ENCODE data around the gene TEAD1. TPM values are rescaled to one million over a fixed set of nuclear protein-coding genes. Genes with fewer than 3 reads are reported as not detected.
A peak's percentile ranks its signal among the peaks of the same experiment; 100 is the strongest.

TEAD1 gene
- total RNA-seq = 100 to 1,000 TPM in 2 of 4 donors, 10 to 100 TPM in 2; 38.8 to 110 (median 75.3) TPM

GRCh38 chr11:12673924-12674570 lies at the start of gene TEAD1:
Gene TEAD1, plus strand, starts transcription at chr11:12674421.
- Histone ChIP-seq H3K9me3 (no peaks in the 10 kb centered on the region), H3K27me3 (no peaks in the 10 kb centered on the region), H3K36me3 (no peaks in the 10 kb centered on the region), H3K4me3 (peak within 1 kb of the TSS; percentile 61 to 96), H3K4me1 (peaks cover under 1 to 4% of the 10 kb centered on the region in 2 donors), H3K27ac (peak within 1 kb of the TSS; percentile 96 to 100)
- peak; percentile 68 to 88 for TF ChIP-seq POLR2A (IDR thresholded peaks at IDR 0.05)
- TF ChIP-seq CTCF (IDR thresholded peaks at IDR 0.05) = peak in 2 of 4 experiments; percentile 20 to 21
- intact Hi-C loops (cut with DNase I; ENCODE audit: low total_unique reads) = loop anchor here (10.0 kb wide), 1 partner anchor 211 kb away; no protein-coding TSS in a partner anchor
- DNase-seq = peak; percentile 95 to 99

DNA sequence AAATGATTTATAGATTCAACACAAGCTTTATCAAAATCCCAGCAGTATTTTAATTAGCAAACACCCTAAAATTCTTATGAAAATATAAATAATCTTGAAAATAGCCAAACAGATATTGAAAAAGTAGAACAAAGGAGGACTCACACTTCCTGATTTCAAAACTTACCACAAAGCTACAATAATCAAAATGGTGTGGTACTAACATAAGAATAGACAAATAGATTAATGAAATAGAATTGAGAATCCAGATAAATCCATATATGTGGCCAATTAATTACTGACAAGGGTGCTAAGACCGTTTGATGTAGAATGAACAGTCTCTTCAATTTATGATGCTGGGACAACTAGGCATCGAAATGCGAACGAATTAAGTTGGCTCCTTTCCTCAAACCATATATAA lies 49.6 kb upstream of the TEAD1 start:
- H3K27me3 ChIP-seq = no peaks in the 10 kb centered on the region
- no peak overlapping the region for H3K4me3 ChIP-seq
- intact Hi-C loops (cut with DNase I; ENCODE audit: low total_unique reads) = no loop called here
- no peak for TF ChIP-seq POLR2A (IDR thresholded peaks at IDR 0.05)
- no peak for TF ChIP-seq CTCF (IDR thresholded peaks at IDR 0.05)
- H3K36me3 ChIP-seq = no peaks in the 10 kb centered on the region
- DNase-seq = no peak
- H3K27ac ChIP-seq = no peak overlapping the region
- H3K4me1 ChIP-seq = no peaks in the 10 kb centered on the region
- H3K9me3 ChIP-seq = peaks cover 0 to 12% of the 10 kb centered on the region in 2 donors

GRCh38 chr11:12625438-12626071 lies 48.7 kb upstream of the TEAD1 start:
- no peaks in the 10 kb centered on the region for H3K27me3 ChIP-seq
- H3K27ac ChIP-seq = no peak overlapping the region
- DNase-seq = no peak
- no peaks in the 10 kb centered on the region for H3K4me1 ChIP-seq
- peaks cover 0 to 12% of the 10 kb centered on the region in 2 donors for H3K9me3 ChIP-seq
- TF ChIP-seq CTCF (IDR thresholded peaks at IDR 0.05) (no peak), POLR2A (IDR thresholded peaks at IDR 0.05) (no peak)
- H3K36me3 ChIP-seq = no peaks in the 10 kb centered on the region
- no peak overlapping the region for H3K4me3 ChIP-seq
- intact Hi-C loops (cut with DNase I; ENCODE audit: low total_unique reads) = no loop called here

DNA sequence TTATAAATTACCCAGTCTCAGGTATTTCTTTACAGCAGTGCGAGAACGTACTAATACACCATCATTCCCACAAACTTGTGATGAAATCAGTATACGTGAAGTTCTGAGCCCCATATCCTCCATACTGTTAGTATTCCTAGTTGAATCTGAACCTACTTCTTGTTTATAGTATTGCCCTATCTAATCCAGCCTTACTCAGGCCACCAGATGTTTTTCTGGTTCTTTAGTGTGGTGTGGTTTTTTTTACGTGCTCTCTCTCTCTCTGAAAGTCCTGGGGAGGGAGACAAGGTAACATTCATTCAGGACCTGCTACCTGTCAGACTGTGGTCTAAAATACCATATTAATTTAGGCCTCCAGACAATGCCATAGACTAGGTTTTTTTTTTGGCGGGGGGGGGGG lies 47.6 kb upstream of the TEAD1 start:
- TF ChIP-seq POLR2A (IDR thresholded peaks at IDR 0.05) (no peak), CTCF (IDR thresholded peaks at IDR 0.05) (no peak)
- no peaks in the 10 kb centered on the region for H3K27me3 ChIP-seq
- no peak overlapping the region for H3K4me3 ChIP-seq
- no peaks in the 10 kb centered on the region for H3K4me1 ChIP-seq
- peaks cover 0 to 12% of the 10 kb centered on the region in 2 donors for H3K9me3 ChIP-seq
- intact Hi-C loops (cut with DNase I; ENCODE audit: low total_unique reads) = no loop called here
- H3K36me3 ChIP-seq = no peaks in the 10 kb centered on the region
- no peak for DNase-seq
- no peak overlapping the region for H3K27ac ChIP-seq

GRCh38 chr11:12628314-12628713 lies 45.9 kb upstream of the TEAD1 start:
- Histone ChIP-seq H3K4me1 (no peaks in the 10 kb centered on the region), H3K27ac (no peak overlapping the region), H3K36me3 (no peaks in the 10 kb centered on the region), H3K4me3 (no peak overlapping the region), H3K9me3 (peaks cover 0 to 12% of the 10 kb centered on the region in 2 donors), H3K27me3 (no peaks in the 10 kb centered on the region)
- no peak for DNase-seq
- intact Hi-C loops (cut with DNase I; ENCODE audit: low total_unique reads) = no loop called here
- no peak for TF ChIP-seq POLR2A (IDR thresholded peaks at IDR 0.05)
- no peak for TF ChIP-seq CTCF (IDR thresholded peaks at IDR 0.05)
